GM19099 (cell line): Measurements from ENCODE around the gene CNTN1.

Source experiments
- POLR2A ChIP-seq: IDR thresholded peaks from 3 replicates; pipeline ENCODE4 v1.6.1; 2011; ENCODE audit warnings: low read depth; ENCODE audit not compliant: insufficient read length; ENCODE audit errors: extremely low read depth

The CNTN1 gene

GRCh38 chr12:40837891-40838429, 145.7 kb downstream of the CNTN1 start:
- no peak for TF ChIP-seq POLR2A

- TF ChIP-seq POLR2A = no peak
Measured at GRCh38 chr12:40843495-40843894, 151.3 kb downstream of the CNTN1 start.

GRCh38 chr12:40853221-40853620, 161.0 kb downstream of the CNTN1 start:
- no peak for TF ChIP-seq POLR2A

- TF ChIP-seq POLR2A = no peak
Measured at GRCh38 chr12:40854604-40855003, 162.4 kb downstream of the CNTN1 start.

- no peak for TF ChIP-seq POLR2A
Measured at GRCh38 chr12:40864891-40865290, 172.7 kb downstream of the CNTN1 start.

- TF ChIP-seq POLR2A = no peak
Measured at GRCh38 chr12:40870981-40871380, 178.7 kb downstream of the CNTN1 start.

GRCh38 chr12:40874868-40875267, 182.6 kb downstream of the CNTN1 start:
- TF ChIP-seq POLR2A = no peak

GRCh38 chr12:40889329-40889728, 197.1 kb downstream of the CNTN1 start:
- no peak for TF ChIP-seq POLR2A

GRCh38 chr12:40892528-40892927, 200.3 kb downstream of the CNTN1 start:
- TF ChIP-seq POLR2A = no peak

- TF ChIP-seq POLR2A = no peak
Measured at GRCh38 chr12:40898505-40898904, 206.3 kb downstream of the CNTN1 start.

- TF ChIP-seq POLR2A = no peak
Measured at GRCh38 chr12:40903040-40903439, 210.8 kb downstream of the CNTN1 start.

- TF ChIP-seq POLR2A = no peak
Measured at GRCh38 chr12:40907115-40907527, 214.9 kb downstream of the CNTN1 start.

- TF ChIP-seq POLR2A = no peak
Measured at GRCh38 chr12:40911676-40912075, 219.4 kb downstream of the CNTN1 start.

GRCh38 chr12:40915172-40915571, 222.9 kb downstream of the CNTN1 start:
- no peak for TF ChIP-seq POLR2A

- no peak for TF ChIP-seq POLR2A
Measured at GRCh38 chr12:40917561-40917960, 225.3 kb downstream of the CNTN1 start.

- no peak for TF ChIP-seq POLR2A
Measured at GRCh38 chr12:40921563-40922163, 229.4 kb downstream of the CNTN1 start.

GRCh38 chr12:40937891-40938290, 245.7 kb downstream of the CNTN1 start:
- no peak for TF ChIP-seq POLR2A

GRCh38 chr12:40942326-40942725, 250.1 kb downstream of the CNTN1 start:
- TF ChIP-seq POLR2A = no peak

GRCh38 chr12:40945772-40946171, 253.5 kb downstream of the CNTN1 start:
- TF ChIP-seq POLR2A = no peak
